HUES6 (cell line): ENCODE data around the gene KLRC3.
"Not testable (repeated sequence)": the region's sequence is repeated elsewhere in the genome, so short reads cannot be mapped to it uniquely, and the experiment has no call there.

Experiments used
- H3K27ac ChIP-seq: 2 replicates; pipeline ENCODE4 v1.7.0; 2013; ENCODE audit warnings: low read depth, mild to moderate bottlenecking, low read length, inconsistent platforms
- H3K27me3 ChIP-seq: 2 replicates; pipeline ENCODE4 v1.6.1; 2013; ENCODE audit warnings: low read length; ENCODE audit not compliant: control insufficient read depth, insufficient read depth
- H3K36me3 ChIP-seq: 2 replicates; pipeline ENCODE4 v1.6.1; 2013; ENCODE audit warnings: low read length; ENCODE audit not compliant: control insufficient read depth, insufficient read depth
- H3K4me1 ChIP-seq: 2 replicates; pipeline ENCODE4 v1.6.1; 2013; ENCODE audit warnings: low read length; ENCODE audit not compliant: control insufficient read depth, insufficient read depth
- H3K4me3 ChIP-seq: 2 replicates; pipeline ENCODE4 v1.5.1; 2013; ENCODE audit warnings: low read depth, low read length
- H3K9ac ChIP-seq: one replicate; pipeline ENCODE4 v1.6.1; 2013; ENCODE audit warnings: mild to moderate bottlenecking, low read length
- H3K9me3 ChIP-seq: 2 replicates; pipeline ENCODE4 v1.6.1; 2013; ENCODE audit warnings: low read depth, low read length; ENCODE audit not compliant: control insufficient read depth, insufficient read depth

Gene KLRC3

DNA sequence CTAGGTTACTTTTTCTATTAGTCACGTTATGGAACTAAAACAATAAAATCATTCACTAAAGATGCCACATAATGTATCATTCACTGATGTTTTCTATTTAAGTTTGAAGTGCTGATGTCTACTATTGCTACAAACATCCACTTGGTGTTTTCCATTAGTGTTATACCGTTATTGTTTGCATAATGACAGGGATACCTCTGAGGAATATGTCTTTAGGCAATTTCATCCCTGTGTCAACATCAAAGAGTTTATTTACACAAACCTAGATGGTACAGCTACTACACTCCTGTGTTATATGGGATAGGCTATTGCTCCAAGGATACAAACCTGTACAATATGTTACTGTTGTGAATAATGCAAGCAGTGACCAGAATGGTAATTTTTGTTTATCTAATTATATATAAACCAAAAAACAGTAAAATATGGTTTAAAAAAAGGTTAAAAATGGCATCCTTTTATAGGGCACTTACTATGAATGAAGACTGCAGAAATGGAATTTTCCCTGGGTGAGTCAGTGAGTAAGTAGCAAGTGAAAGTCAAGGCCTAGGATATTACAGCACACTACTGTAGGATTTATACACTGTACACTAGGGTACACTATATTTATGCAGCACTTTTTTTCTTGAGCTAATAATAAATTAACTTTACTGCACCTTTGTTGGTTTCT is 19.3 kb upstream of the KLRC3 start:
- H3K9ac ChIP-seq, H3K4me3 ChIP-seq, H3K9me3 ChIP-seq, H3K27ac ChIP-seq, H3K27me3 ChIP-seq, H3K4me1 ChIP-seq, H3K36me3 ChIP-seq: not testable (repeated sequence)

DNA sequence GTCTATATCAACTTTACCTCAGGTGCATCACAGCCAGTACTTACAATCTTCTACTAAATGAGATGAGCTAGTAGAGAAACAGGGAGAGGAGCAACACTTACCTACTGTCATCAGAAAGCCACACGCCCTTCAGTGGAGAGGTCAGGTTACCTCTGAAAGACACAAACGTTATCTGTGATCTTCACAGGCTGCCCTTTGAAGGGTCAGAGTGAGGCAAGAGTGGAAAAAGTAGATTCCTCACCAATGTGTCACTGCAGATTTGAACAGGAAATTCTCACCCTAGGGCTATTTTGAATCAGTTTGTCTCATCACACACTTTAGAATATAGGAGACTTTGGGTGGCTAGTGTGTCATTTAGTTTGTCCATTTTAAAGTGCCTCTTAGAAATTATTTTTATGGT is 17.2 kb upstream of the KLRC3 start:
- H3K9me3 ChIP-seq, H3K9ac ChIP-seq, H3K27me3 ChIP-seq, H3K4me3 ChIP-seq, H3K27ac ChIP-seq, H3K4me1 ChIP-seq, H3K36me3 ChIP-seq: not testable (repeated sequence)

DNA sequence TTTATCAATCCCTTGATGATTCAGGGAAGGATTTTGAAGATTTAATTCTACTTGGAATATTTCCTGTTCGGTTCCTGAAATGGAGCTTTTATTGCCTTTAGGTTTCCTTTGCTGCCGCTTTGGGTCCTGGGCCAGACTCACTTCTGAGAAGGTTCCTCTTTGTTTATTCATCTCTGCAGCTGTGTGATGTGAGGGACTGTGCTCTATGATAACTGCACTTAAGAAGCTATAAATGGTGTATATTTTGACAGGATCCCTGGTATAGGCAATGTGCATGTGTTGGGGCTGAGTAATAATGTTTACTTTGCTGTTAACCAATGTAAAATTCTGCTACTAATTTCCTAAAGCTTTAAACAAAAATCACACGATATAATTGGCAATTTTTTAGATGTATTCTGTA is 15.4 kb upstream of the KLRC3 start, which contains the start of gene KLRC2:
KLRC2 (minus strand) TSS at position 195 of the 400 bp plus-strand sequence; CDS start at position 171, 24 bp downstream.
- not testable (repeated sequence) for H3K27me3 ChIP-seq, H3K9me3 ChIP-seq, H3K4me3 ChIP-seq, H3K4me1 ChIP-seq, H3K36me3 ChIP-seq, H3K9ac ChIP-seq, H3K27ac ChIP-seq

GRCh38 chr12:10430623-10431022 is 10.2 kb upstream of the KLRC3 start:
- not testable (repeated sequence) for H3K27ac ChIP-seq, H3K36me3 ChIP-seq, H3K4me1 ChIP-seq, H3K9me3 ChIP-seq, H3K4me3 ChIP-seq, H3K9ac ChIP-seq, H3K27me3 ChIP-seq

DNA sequence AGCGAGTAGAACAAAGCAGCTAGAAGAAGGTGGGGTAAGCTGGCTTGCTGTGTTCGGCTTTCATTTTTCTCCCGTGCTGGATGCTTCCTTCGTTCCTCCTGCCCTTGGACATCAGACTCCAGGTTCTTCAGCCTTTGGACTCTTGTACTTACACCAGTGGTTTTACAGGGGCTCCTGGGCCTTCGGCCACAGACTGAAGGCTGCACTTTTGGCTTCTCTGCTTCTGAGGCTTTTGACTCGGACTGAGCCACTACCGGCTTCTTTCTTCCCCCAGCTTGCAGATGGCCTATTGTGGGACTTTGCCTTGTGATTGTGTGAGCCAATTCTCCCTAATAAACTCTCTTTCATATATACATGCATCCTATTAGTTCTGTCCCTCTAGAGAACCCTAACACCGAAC is 5.5 kb upstream of the KLRC3 start:
- not testable (repeated sequence) for H3K27ac ChIP-seq, H3K27me3 ChIP-seq, H3K9me3 ChIP-seq, H3K4me3 ChIP-seq, H3K36me3 ChIP-seq, H3K9ac ChIP-seq, H3K4me1 ChIP-seq

DNA sequence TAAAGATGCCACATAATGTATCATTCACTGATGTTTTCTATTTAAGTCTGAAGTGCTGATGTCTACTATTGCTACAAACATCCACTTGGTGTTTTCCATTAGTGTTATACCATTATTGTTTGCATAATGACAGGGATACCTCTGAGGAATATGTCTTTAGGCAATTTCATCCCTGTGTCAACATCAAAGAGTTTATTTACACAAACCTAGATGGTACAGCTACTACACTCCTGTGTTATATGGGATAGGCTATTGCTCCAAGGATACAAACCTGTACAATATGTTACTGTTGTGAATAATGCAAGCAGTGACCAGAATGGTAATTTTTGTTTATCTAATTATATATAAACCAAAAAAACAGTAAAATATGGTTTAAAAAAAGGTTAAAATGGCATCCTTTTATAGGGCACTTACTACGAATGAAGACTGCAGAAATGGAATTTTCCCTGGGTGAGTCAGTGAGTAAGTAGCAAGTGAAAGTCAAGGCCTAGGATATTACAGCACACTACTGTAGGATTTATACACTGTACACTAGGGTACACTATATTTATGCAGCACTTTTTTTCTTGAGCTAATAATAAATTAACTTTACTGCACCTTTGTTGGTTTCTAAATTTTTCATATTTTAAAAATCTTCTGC is 4.0 kb upstream of the KLRC3 start:
- H3K27me3 ChIP-seq, H3K4me1 ChIP-seq, H3K27ac ChIP-seq, H3K36me3 ChIP-seq, H3K4me3 ChIP-seq, H3K9me3 ChIP-seq, H3K9ac ChIP-seq: not testable (repeated sequence)

DNA sequence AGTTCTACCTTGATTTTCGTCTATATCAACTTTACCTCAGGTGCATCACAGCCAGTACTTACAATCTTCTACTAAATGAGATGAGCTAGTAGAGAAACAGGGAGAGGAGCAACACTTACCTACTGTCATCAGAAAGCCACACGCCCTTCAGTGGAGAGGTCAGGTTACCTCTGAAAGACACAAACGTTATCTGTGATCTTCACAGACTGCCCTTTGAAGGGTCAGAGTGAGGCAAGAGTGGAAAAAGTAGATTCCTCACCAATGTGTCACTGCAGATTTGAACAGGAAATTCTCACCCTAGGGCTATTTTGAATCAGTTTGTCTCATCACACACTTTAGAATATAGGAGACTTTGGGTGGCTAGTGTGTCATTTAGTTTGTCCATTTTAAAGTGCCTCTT is 1.8 kb upstream of the KLRC3 start:
- H3K36me3 ChIP-seq, H3K4me1 ChIP-seq, H3K27ac ChIP-seq, H3K9me3 ChIP-seq, H3K4me3 ChIP-seq, H3K27me3 ChIP-seq, H3K9ac ChIP-seq: not testable (repeated sequence)

DNA sequence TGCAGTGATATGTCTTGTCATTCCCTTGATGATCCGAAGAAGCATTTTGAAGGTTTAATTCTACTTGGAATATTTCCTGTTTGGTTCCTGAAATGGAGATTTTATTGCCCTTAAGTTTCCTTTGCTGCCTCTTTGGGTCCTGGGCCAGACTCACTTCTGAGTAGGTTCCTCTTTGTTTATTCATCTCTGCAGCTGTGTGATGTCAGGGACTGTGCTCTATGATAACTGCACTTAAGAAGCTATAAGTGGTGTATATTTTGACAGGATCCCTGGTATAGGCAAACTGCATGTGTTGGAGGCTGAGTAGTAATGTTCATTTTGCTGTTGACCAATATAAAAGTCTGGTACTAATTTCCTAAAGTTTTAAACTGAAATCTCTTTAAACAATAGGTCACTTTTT is 11.0 kb downstream of the KLRC3 start, which contains the start of gene KLRC4:
KLRC4 (minus strand) TSS at position 366 of the 400 bp plus-strand sequence; CDS start at position 184, 182 bp downstream.
- H3K9me3 ChIP-seq, result 0 out of 2 replicates have a peak, but pooled peaks cover 6% of the 10 kb centered on the region
- no peak within 1 kb of the TSS for H3K9ac ChIP-seq
- peaks cover 7% of the 10 kb centered on the region; the same call in 1 of the 2 replicates for H3K4me1 ChIP-seq
- H3K27me3 ChIP-seq, result no peaks in the 10 kb centered on the region
- no peak within 1 kb of the TSS for H3K4me3 ChIP-seq
- no peak within 1 kb of the TSS for H3K27ac ChIP-seq
- no peaks in the 10 kb centered on the region for H3K36me3 ChIP-seq

DNA sequence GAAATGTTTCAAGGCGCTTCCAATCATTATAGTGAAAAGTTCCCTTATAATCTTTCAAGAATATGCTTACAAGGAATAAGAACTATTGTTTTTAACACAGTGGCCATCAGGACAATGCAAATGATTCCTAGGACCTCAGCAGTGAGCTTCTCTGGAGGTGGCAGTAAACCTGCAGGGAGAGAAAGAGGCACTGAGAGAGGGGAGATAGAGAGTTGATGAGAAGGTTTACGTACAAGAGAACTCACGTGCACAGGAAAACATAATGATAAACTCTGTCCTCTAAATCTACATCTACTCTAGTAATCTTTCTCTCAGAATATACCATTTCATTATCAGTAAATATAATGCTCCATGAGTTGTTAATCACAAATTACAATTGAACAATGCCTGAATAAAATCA is 11.6 kb downstream of the KLRC3 start:
- no peak overlapping the region for H3K4me3 ChIP-seq
- H3K27ac ChIP-seq, result no peak overlapping the region
- H3K27me3 ChIP-seq, result no peaks in the 10 kb centered on the region
- H3K36me3 ChIP-seq, result no peaks in the 10 kb centered on the region
- 0 out of 2 replicates have a peak, but pooled peaks cover 6% of the 10 kb centered on the region for H3K9me3 ChIP-seq
- peaks cover 7% of the 10 kb centered on the region; the same call in 1 of the 2 replicates for H3K4me1 ChIP-seq
- H3K9ac ChIP-seq, result no peak overlapping the region

DNA sequence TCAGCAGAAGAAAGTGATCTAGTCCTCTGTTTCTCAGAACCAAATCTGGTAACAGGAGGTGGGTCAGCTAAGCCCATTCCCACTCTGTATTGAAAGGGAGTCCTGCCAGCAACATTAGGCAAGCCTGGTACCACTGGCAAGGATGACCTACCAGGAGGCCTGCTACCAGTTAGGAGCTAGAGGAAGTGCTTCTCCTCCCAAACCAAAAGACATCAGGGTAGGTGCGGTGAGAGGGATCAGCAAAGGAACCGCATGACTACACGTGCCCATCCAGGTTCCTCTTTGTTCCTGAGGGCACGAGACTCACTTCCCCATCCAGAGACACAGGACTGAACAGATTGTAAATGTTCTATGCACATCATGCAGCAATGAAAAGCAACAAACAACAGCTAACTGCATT is 13.7 kb downstream of the KLRC3 start:
- peaks cover 7% of the 10 kb centered on the region; the same call in 1 of the 2 replicates for H3K4me1 ChIP-seq
- 0 out of 2 replicates have a peak, but pooled peaks cover 6% of the 10 kb centered on the region for H3K9me3 ChIP-seq
- no peak overlapping the region for H3K9ac ChIP-seq
- no peaks in the 10 kb centered on the region for H3K36me3 ChIP-seq
- H3K27ac ChIP-seq, result no peak overlapping the region
- H3K4me3 ChIP-seq, result no peak overlapping the region
- H3K27me3 ChIP-seq, result no peaks in the 10 kb centered on the region

DNA sequence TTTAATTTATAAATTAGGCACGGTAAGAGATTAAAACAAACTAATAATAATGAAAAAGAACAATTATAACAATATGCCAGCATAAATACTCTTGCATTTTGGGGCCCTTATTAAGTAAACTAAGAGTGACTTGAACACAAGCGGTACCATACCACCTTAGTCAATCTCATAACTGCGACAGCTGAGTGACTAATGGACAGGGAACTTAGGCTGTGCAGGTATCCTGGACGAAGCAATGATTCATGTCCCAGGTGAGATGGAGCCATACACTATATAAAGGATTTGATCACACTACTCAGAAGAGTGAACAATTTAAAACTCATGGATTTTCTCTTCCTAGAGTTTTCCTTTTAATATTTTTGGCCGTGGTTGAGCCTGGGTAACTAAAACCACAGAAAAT is 15.1 kb downstream of the KLRC3 start:
- H3K27me3 ChIP-seq, result no peaks in the 10 kb centered on the region
- 0 out of 2 replicates have a peak, but pooled peaks cover 6% of the 10 kb centered on the region for H3K9me3 ChIP-seq
- no peak overlapping the region for H3K4me3 ChIP-seq
- H3K36me3 ChIP-seq, result no peaks in the 10 kb centered on the region
- no peaks in the 10 kb centered on the region for H3K4me1 ChIP-seq
- no peak overlapping the region for H3K9ac ChIP-seq
- no peak overlapping the region for H3K27ac ChIP-seq
